H1 (cell line): ENCODE measurements around the gene ITPR3. TPM values are rescaled to one million over a fixed set of nuclear protein-coding genes. Genes with fewer than 3 reads are reported as not detected.
A peak's percentile ranks its signal among the peaks of the same experiment; 100 is the strongest.

Source experiments
- CTCF ChIA-PET: fragments of 300-600 bp; sonication (Branson Sonifier 250); formaldehyde crosslinking; loops from one replicate; lab custom pipeline; 2021; ENCODE audit not compliant: partially characterized antibody; lab: Charles Lee
- POLR2A ChIA-PET: fragments of 300-600 bp; sonication (Branson Sonifier 250); formaldehyde crosslinking; loops from one replicate; lab custom pipeline; 2021; ENCODE audit warnings: inconsistent platforms; ENCODE audit not compliant: partially characterized antibody; lab: Charles Lee
- DNase-seq, 2 experiments: peaks; one replicate each; pipeline versions ENCODE4 v3.0.0 to v3.0.0-alpha.2; 2010 to 2022; ENCODE audit warnings: low spot score in 2 of 2, low read depth in 1 of 2, mixed read lengths in 1 of 2
- FAIRE-seq: peaks from 2 replicates; lab custom pipeline; 2011; peaks lifted over from hg19 to GRCh38; lab: Jason Lieb, UNC
- H2AFZ ChIP-seq: 2 replicates; pipeline ENCODE4 v1.8.1; 2012; ENCODE audit warnings: low read length, inconsistent platforms
- H2AK5ac ChIP-seq: 2 replicates; pipeline ENCODE4 v1.6.1; 2013; ENCODE audit warnings: low read depth, low read length
- H2BK120ac ChIP-seq: replicated peaks from 2 replicates; pipeline ENCODE3; 2013; ENCODE audit warnings: low read depth, low read length, inconsistent platforms
- H2BK12ac ChIP-seq: 2 replicates; pipeline ENCODE4 v1.6.1; 2013; ENCODE audit warnings: low read depth, low read length
- H2BK15ac ChIP-seq: 2 replicates; pipeline ENCODE4 v1.6.1; 2013; ENCODE audit warnings: low read length
- H2BK20ac ChIP-seq: 2 replicates; pipeline ENCODE4 v1.6.1; 2013; ENCODE audit warnings: low read length
- H2BK5ac ChIP-seq: 2 replicates; pipeline ENCODE4 v1.6.1; 2013; ENCODE audit warnings: low read depth, low read length
- H3K14ac ChIP-seq: 2 replicates; pipeline ENCODE4 v1.6.1; 2013; ENCODE audit warnings: inconsistent platforms; ENCODE audit not compliant: insufficient read length
- H3K18ac ChIP-seq: 2 replicates; pipeline ENCODE4 v1.6.1; 2013; ENCODE audit warnings: low read length; ENCODE audit errors: extremely low read depth
- H3K23ac ChIP-seq: 2 replicates; pipeline ENCODE4 v1.6.1; 2013; ENCODE audit warnings: inconsistent platforms; ENCODE audit not compliant: insufficient read length
- H3K23me2 ChIP-seq: 2 replicates; pipeline ENCODE4 v1.6.1; 2013; ENCODE audit warnings: low read depth, low read length
- H3K27ac ChIP-seq: 2 replicates; pipeline ENCODE4 v1.6.1; 2011; ENCODE audit warnings: low read depth, low read length, inconsistent platforms
- H3K27me3 ChIP-seq, 4 experiments: replicated peaks in 1 of 4; 1 replicate in 1 of 4; 2 replicates in 3 of 4; pipeline versions ENCODE4 v1.6.1 to v1.8.1; 2011 to 2013; ENCODE audit warnings: low read length in 3 of 4, mild to moderate bottlenecking in 3 of 4, inconsistent platforms in 2 of 4, mixed read lengths in 2 of 4, moderate library complexity in 1 of 4; ENCODE audit not compliant: control insufficient read depth in 3 of 4, insufficient read depth in 3 of 4; ENCODE audit errors: extremely low read depth in 1 of 4
- H3K36me3 ChIP-seq, 4 experiments: 2 replicates each; pipeline versions ENCODE4 v1.6.1 to v1.8.1; 2011 to 2013; ENCODE audit warnings: mild to moderate bottlenecking in 4 of 4, low read length in 3 of 4, moderate library complexity in 2 of 4, control low read depth in 1 of 4, inconsistent platforms in 1 of 4; ENCODE audit not compliant: insufficient read depth in 4 of 4, control insufficient read depth in 2 of 4
- H3K4ac ChIP-seq: replicated peaks from 2 replicates; pipeline ENCODE3; 2013; ENCODE audit warnings: low read length, low read depth, mixed read lengths, inconsistent platforms; ENCODE audit not compliant: insufficient read length
- H3K4me1 ChIP-seq, 4 experiments: replicated peaks in 1 of 4; 1 replicate in 1 of 4; 2 replicates in 3 of 4; pipeline versions ENCODE4 v1.6.1 to v1.8.1; 2011 to 2013; ENCODE audit warnings: low read length in 3 of 4, inconsistent platforms in 2 of 4, mixed read lengths in 1 of 4; ENCODE audit not compliant: insufficient read depth in 4 of 4, control insufficient read depth in 3 of 4
- H3K4me2 ChIP-seq, 2 experiments: 2 replicates each; pipeline versions ENCODE4 v1.6.1 to v1.8.1; 2011 to 2013; ENCODE audit warnings: low read depth in 2 of 2, low read length in 2 of 2, control low read depth in 1 of 2, inconsistent platforms in 1 of 2, mild to moderate bottlenecking in 1 of 2; ENCODE audit not compliant: insufficient read depth in 1 of 2
- H3K4me3 ChIP-seq, 4 experiments: fragments of 200-600, 300-600 bp in 1 of 4; sonication (generic), shearing (Covaris generic), sonication (Bioruptor Twin) in 1 of 4; 2 replicates each; pipeline versions ENCODE4 v1.5.1 to v1.8.1; 2011 to 2016; ENCODE audit warnings: low read length in 4 of 4, low read depth in 3 of 4, control low read depth in 2 of 4, inconsistent platforms in 2 of 4, mild to moderate bottlenecking in 2 of 4, mixed read lengths in 1 of 4, moderate library complexity in 1 of 4; ENCODE audit not compliant: insufficient read depth in 2 of 4; ENCODE audit errors: extremely low read depth in 1 of 4
- H3K56ac ChIP-seq: replicated peaks from 2 replicates; pipeline ENCODE3; 2013; ENCODE audit warnings: low read depth, mild to moderate bottlenecking, mixed read lengths, low read length, inconsistent platforms; ENCODE audit not compliant: insufficient read length
- H3K79me1 ChIP-seq: 2 replicates; pipeline ENCODE4 v1.6.1; 2013; ENCODE audit warnings: low read depth, low read length, control low read depth
- H3K79me2 ChIP-seq, 2 experiments: 2 replicates each; pipeline versions ENCODE4 v1.6.1 to v1.8.1; 2012 to 2013; ENCODE audit warnings: low read length in 2 of 2, mild to moderate bottlenecking in 2 of 2, inconsistent platforms in 1 of 2; ENCODE audit not compliant: insufficient read depth in 2 of 2, control insufficient read depth in 1 of 2
- H3K9ac ChIP-seq, 4 experiments: replicated peaks in 1 of 4; 1 replicate in 1 of 4; 2 replicates in 3 of 4; pipeline versions ENCODE4 v1.6.1 to v1.8.1; 2011 to 2013; ENCODE audit warnings: low read depth in 3 of 4, low read length in 3 of 4, control low read depth in 2 of 4, mild to moderate bottlenecking in 2 of 4, moderate library complexity in 2 of 4, inconsistent platforms in 1 of 4; ENCODE audit errors: extremely low read depth in 1 of 4
- H3K9me3 ChIP-seq, 2 experiments: 2 replicates each; pipeline versions ENCODE4 v1.6.1 to v1.8.1; 2012 to 2013; ENCODE audit warnings: mild to moderate bottlenecking in 2 of 2, moderate library complexity in 2 of 2, control low read depth in 1 of 2, inconsistent platforms in 1 of 2, low read depth in 1 of 2, low read length in 1 of 2, mixed read lengths in 1 of 2; ENCODE audit not compliant: insufficient read depth in 2 of 2
- H4K20me1 ChIP-seq, 2 experiments: replicated peaks in 1 of 2; 2 replicates each; pipeline versions ENCODE3 to v1.8.1; 2011 to 2013; ENCODE audit warnings: inconsistent platforms in 2 of 2, low read length in 2 of 2, mild to moderate bottlenecking in 1 of 2; ENCODE audit not compliant: insufficient read depth in 2 of 2, control insufficient read depth in 1 of 2
- H4K5ac ChIP-seq: 2 replicates; pipeline ENCODE4 v1.6.1; 2013; ENCODE audit warnings: low read length, low read depth, mixed read lengths, inconsistent platforms; ENCODE audit not compliant: insufficient read length
- H4K8ac ChIP-seq: 2 replicates; pipeline ENCODE4 v1.8.0; 2013; ENCODE audit warnings: mild to moderate bottlenecking, moderate library complexity, low read length, inconsistent platforms; ENCODE audit not compliant: insufficient read depth; ENCODE audit errors: extremely low read depth
- H4K91ac ChIP-seq: replicated peaks from 2 replicates; pipeline ENCODE3; 2013; ENCODE audit warnings: low read length, mixed read lengths, inconsistent platforms; ENCODE audit not compliant: insufficient read length
- CHD2 ChIP-seq: IDR thresholded peaks from 2 replicates; pipeline ENCODE4 v1.6.1; 2012; ENCODE audit warnings: low read length, improper control_type of control experiment
- EZH2 ChIP-seq: fragments of 200-600 bp; sonication (generic); IDR thresholded peaks from 2 replicates; pipeline ENCODE4 v1.7.1; 2012; ENCODE audit warnings: low read depth, mild to moderate bottlenecking, moderate library complexity, low read length, inconsistent platforms; ENCODE audit not compliant: severe bottlenecking
- HDAC2 ChIP-seq, 2 experiments: fragments of 300-600 bp in 1 of 2; sonication (generic) in 1 of 2; IDR thresholded peaks; 2 replicates each; pipeline ENCODE4 v1.6.1; 2011 to 2012; ENCODE audit warnings: low read depth in 2 of 2, low read length in 2 of 2, mild to moderate bottlenecking in 2 of 2, moderate library complexity in 2 of 2, borderline replicate concordance in 1 of 2, inconsistent platforms in 1 of 2
- PHF8 ChIP-seq: fragments of 200-600 bp; sonication (generic); conservative IDR thresholded peaks from 2 replicates; pipeline ENCODE4 v1.7.1; 2012; ENCODE audit warnings: low read depth, mild to moderate bottlenecking, inconsistent platforms, low read length, moderate library complexity
- POLR2A ChIP-seq, 2 experiments: IDR thresholded peaks; 1 replicate in 1 of 2; 2 replicates in 1 of 2; pipeline ENCODE4 v1.6.1; 2011; ENCODE audit warnings: low read depth in 2 of 2, low read length in 2 of 2, mild to moderate bottlenecking in 2 of 2; ENCODE audit errors: control extremely low read depth in 1 of 2
- WGBS, 2 experiments: shearing (Covaris generic) in 1 of 2; methylation state at CpG; one replicate each; pipeline versions ENCODE4 v1.1.6 to v1.1.7; 2013 to 2015; ENCODE audit warnings: low lambda C conversion rate in 2 of 2, mixed read lengths in 2 of 2, inconsistent platforms in 1 of 2, low coverage in 1 of 2, missing lambda C conversion rate in 1 of 2; ENCODE audit not compliant: insufficient replicate concordance in 2 of 2, insufficient coverage in 1 of 2, insufficient read length in 1 of 2; ENCODE audit errors: extremely low coverage in 1 of 2, missing lambda C conversion rate in 1 of 2; 5-methylcytosine and 5-hydroxymethylcytosine counted together
- polyA plus RNA-seq, 7 experiments: library from polyadenylated mRNA; depleted of rRNA in 3 of 7; stranded (reverse) in 5 of 7; unstranded in 2 of 7; fragments of >200 nt in 5 of 7; fragments of 200-250 nt in 2 of 7; gene quantifications; 1 replicate in 5 of 7; 2 replicates in 1 of 7; 4 replicates in 1 of 7; pipeline versions ENCODE4 v1.2.1 to v1.2.3, GENCODE V29; 2011 to 2013; ENCODE audit warnings: missing spikeins in 2 of 7, mixed read lengths in 2 of 7
- total RNA-seq: library from RNA; stranded (reverse); fragmentation: NEBNext Ultra II Directional; extraction: Animal tissue kit (Norgen Biotek cat#: 25700); gene quantifications from 2 replicates; pipeline ENCODE4 v1.2.1, GENCODE V29; 2021
- TF ChIP-seq, protein P1 (sequence below): IDR thresholded peaks from 2 replicates; pipeline ENCODE4 v1.6.1; 2012; ENCODE audit warnings: low read length, inconsistent platforms
- TF ChIP-seq, protein P2 (sequence below): IDR thresholded peaks from 2 replicates; pipeline ENCODE4 v1.6.1; 2012; ENCODE audit warnings: inconsistent platforms
- TF ChIP-seq, protein P3 (sequence below), 3 experiments: IDR thresholded peaks; 1 replicate in 2 of 3; 2 replicates in 1 of 3; pipeline versions ENCODE4 v1.5.1 to v1.6.1; 2011; ENCODE audit warnings: low read length in 3 of 3, mild to moderate bottlenecking in 3 of 3, inconsistent platforms in 2 of 3, low read depth in 1 of 3, moderate library complexity in 1 of 3; ENCODE audit not compliant: insufficient read depth in 1 of 3; ENCODE audit errors: control extremely low read depth in 1 of 3

The ITPR3 gene
- total and polyA plus RNA-seq, 2 of the 8 experiments (the other 6 are each of a cell fraction or from before 2014, with no cell fraction given), result 29.1 to 45.7 TPM

DNA sequence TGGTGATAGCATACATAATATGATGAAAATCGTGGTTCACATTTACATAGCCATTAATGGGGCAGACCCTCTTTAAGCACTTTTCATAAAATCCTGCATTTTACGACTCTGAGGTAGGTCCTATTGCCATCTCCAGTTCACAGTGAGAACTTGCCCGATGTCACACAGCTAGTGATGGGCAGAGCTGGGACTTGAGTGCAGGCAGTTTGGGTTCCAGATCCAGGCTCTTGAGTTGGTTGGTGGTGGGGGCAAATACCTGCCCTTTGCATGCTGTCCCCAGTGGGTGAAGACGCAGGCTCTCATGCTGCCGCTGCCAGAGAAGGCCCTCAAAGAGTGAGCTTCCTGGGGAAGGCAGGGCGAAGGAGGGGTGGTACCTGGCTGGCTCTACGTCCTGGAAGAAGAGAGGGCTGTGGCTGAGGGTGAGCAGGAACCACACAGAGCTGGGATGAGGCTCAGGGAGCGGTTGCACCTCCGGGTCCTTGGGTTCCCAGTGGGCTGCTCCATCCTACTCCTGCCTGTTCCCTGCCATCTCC lies 34.9 kb upstream of the ITPR3 start:
- Histone ChIP-seq H4K91ac (no peak overlapping the region), H2AFZ (0 out of 2 replicates have a peak overlapping the region, but pooled peaks have one; percentile 55), H3K4me2 (no peak overlapping the region), H3K56ac (no peak overlapping the region), H2BK20ac (no peak overlapping the region), H2BK5ac (0 out of 2 replicates have a peak overlapping the region, but pooled peaks have one; percentile 24), H3K4me1 (peaks cover 5 to 20% (median 14%) of the 10 kb centered on the region in 4 experiments), H3K9ac (no peak overlapping the region), H2BK15ac (no peak overlapping the region), H4K20me1 (no peaks in the 10 kb centered on the region), H3K27ac (no peak overlapping the region), H4K8ac (no peak overlapping the region), H3K79me1 (no peaks in the 10 kb centered on the region), H3K18ac (no peak overlapping the region), H3K4me3 (no peak overlapping the region), H3K23me2 (no peaks in the 10 kb centered on the region), H3K4ac (no peak overlapping the region), H3K36me3 (no peaks in the 10 kb centered on the region), H3K14ac (no peak overlapping the region), H4K5ac (no peak overlapping the region), H3K9me3 (no peaks in the 10 kb centered on the region), H3K27me3 (no peaks in the 10 kb centered on the region), H2AK5ac (no peak overlapping the region), H2BK12ac (no peak overlapping the region), H3K23ac (no peak overlapping the region), H3K79me2 (no peaks in the 10 kb centered on the region), H2BK120ac (no peak overlapping the region)
- DNase-seq (no peak), FAIRE-seq (no peak)
- CTCF ChIA-PET, result interaction anchor here (0.6 to 9.2 kb wide), 36 partner anchors 9 to 1233 kb away, joined by 3 to 131 read pairs (median 6); partner anchors contain the start of genes ITPR3 and UQCC2
- POLR2A ChIA-PET, result interaction anchor here (1.4 to 2.6 kb wide), 4 partner anchors 21 to 125 kb away, joined by 3 to 10 read pairs (median 6); partner anchors contain the start of gene UQCC2
- 88% methylated on average over 9 of the region's 9 CpGs; no CpG with 5 or more reads in 1 of the 2 experiments for WGBS, 2 experiments
- TF ChIP-seq HDAC2 (IDR thresholded peaks at IDR 0.05; ENCODE audit: borderline replicate concordance in 1 of 2, low read depth in 2 of 2, low read length in 2 of 2), result no peak
- TF ChIP-seq, protein P1, sequence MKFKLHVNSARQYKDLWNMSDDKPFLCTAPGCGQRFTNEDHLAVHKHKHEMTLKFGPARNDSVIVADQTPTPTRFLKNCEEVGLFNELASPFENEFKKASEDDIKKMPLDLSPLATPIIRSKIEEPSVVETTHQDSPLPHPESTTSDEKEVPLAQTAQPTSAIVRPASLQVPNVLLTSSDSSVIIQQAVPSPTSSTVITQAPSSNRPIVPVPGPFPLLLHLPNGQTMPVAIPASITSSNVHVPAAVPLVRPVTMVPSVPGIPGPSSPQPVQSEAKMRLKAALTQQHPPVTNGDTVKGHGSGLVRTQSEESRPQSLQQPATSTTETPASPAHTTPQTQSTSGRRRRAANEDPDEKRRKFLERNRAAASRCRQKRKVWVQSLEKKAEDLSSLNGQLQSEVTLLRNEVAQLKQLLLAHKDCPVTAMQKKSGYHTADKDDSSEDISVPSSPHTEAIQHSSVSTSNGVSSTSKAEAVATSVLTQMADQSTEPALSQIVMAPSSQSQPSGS, result no peak
- no peak for TF ChIP-seq POLR2A (IDR thresholded peaks at IDR 0.05; ENCODE audit: control extremely low read depth in 1 of 2, low read depth in 2 of 2, low read length in 2 of 2)
- no peak for TF ChIP-seq EZH2
- TF ChIP-seq, protein P2, sequence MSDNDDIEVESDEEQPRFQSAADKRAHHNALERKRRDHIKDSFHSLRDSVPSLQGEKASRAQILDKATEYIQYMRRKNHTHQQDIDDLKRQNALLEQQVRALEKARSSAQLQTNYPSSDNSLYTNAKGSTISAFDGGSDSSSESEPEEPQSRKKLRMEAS, result no peak
- TF ChIP-seq CHD2, result no peak
- TF ChIP-seq, protein P3, sequence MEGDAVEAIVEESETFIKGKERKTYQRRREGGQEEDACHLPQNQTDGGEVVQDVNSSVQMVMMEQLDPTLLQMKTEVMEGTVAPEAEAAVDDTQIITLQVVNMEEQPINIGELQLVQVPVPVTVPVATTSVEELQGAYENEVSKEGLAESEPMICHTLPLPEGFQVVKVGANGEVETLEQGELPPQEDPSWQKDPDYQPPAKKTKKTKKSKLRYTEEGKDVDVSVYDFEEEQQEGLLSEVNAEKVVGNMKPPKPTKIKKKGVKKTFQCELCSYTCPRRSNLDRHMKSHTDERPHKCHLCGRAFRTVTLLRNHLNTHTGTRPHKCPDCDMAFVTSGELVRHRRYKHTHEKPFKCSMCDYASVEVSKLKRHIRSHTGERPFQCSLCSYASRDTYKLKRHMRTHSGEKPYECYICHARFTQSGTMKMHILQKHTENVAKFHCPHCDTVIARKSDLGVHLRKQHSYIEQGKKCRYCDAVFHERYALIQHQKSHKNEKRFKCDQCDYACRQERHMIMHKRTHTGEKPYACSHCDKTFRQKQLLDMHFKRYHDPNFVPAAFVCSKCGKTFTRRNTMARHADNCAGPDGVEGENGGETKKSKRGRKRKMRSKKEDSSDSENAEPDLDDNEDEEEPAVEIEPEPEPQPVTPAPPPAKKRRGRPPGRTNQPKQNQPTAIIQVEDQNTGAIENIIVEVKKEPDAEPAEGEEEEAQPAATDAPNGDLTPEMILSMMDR (IDR thresholded peaks at IDR 0.05; ENCODE audit: control extremely low read depth in 1 of 3, insufficient read depth in 1 of 3, low read depth in 1 of 3, low read length in 3 of 3), result no peak
- no peak for TF ChIP-seq PHF8
